DMS53 treated with DMSO at 0.1 percent for 48 hours (cell line): ENCODE data around the gene IL22.
A peak's percentile ranks its signal among the peaks of the same experiment; 100 is the strongest.
"Not testable (repeated sequence)": the region's sequence is repeated elsewhere in the genome, so short reads cannot be mapped to it uniquely, and the experiment has no call there.

Source experiments
- DNase-seq: peaks from one replicate; lab custom pipeline; 2025; ENCODE audit not compliant: unreplicated experiment; lab: John Stamatoyannopoulos, UW

IL22 gene

DNA sequence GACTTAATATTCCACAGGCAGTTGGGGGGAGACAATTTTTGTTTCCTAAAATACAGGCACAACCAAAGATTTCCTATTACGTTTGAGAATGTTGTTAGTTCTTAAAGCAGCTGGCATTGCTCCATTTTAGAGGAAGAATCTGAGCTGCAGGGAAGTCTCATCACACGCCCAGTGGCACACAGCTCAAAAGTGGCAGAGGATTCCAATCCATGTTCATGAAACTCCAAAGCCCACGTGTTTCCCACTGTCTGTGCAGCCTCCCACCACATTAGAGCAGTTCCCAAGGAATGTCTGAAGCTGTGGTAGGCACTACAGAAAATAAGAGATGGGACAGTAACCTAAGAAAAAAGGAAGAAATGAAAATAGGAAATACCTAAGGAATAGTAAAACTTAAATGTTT is 21.7 kb downstream of the IL22 start:
- DNase-seq, result no peak

DNA sequence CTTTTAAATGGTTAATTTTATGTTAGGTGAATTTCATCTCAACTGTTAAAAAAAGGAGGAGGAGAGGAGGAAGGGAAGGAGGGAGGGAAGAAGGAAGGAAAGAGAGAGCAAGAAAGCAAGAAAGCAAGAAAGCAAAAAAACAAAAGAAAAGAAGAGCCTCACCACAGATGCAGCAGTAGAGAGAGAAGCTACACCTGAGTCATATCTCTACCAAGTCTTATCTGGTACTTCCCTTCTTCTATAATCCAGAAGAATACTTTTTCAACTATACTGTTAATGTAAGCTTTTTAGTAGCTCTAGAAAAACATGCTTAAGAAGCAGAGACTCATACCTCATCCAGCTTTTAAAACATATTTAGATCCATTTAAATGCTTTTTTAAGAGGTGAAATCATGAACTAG is 22.2 kb downstream of the IL22 start:
- no peak for DNase-seq

DNA sequence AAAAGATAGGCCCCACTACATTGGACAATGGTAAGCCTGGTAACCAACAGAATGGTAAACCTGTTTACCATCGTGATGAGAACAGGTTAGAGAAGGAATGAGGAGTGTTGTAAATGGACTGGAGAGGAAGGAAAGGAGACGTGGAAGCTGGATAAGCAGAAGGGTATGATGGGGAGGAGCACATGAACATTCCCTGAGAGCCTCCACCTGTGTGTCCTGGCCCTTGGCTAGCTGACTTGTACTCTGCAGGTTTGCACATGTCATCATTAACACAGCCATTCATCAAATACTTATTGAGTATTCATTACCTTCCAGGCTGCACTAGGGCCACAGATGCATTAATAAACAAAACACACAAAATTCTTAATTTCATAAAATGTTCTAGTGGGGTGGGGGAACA is 23.4 kb downstream of the IL22 start:
- no peak for DNase-seq

DNA sequence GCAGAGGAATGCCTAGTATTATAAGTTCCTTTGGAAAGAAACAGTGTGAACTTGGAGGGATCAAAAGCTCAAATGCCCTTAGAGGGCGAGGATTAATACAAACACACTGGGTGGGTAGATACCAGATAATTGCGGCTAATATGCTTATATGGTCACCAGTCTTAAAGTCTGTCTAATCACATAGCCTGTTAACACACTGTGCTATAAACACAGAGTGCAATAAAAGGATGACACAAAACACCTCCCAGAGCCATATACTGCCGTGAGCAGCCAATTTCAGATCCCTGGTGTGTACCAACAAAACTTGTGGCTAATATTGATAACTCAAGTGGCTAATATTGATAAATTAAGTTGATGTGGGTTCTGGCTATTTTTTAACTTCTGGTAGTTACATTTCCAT is 26.0 kb downstream of the IL22 start:
- DNase-seq, result no peak

DNA sequence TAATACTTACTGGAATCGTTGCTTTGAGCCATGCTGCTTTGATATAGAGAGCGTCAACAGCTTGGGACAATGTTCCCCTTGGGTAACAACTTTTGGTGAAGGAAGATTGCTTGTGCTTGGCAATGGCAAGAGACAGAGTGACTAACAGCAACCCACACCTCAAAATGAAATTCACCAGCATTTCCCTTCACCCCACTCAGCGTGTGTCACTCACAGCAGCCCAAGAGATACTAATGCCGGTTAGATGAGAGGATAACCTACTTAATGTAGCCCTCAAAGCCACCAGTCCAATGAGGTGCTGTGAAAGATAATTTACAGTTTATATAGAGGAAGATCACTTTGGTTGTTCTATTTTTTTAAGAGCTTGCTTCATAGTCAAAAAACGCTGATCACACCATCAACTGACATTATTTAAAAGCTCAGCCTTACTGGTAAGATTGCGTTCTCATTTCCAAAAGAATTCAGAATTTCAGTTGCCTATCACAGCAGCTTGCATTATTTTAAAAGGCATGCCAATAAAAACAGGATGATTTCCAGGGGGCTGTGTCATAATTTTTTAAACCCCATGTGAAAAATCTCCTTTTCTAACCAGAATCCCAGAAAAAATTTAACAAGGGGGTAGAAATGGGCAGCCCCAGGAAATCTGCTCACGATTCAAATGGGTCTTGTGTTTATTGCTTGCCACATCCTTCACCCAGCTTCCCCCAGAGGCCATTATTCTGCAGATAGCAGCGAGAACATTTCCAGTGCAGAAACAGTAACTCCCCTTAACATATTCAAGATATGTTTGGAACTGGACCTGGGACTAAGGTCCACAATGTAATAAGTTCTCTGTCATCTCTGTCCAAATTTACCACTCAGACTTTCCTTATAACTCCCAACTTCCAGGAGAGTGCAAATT is 27.6 kb downstream of the IL22 start, which contains the start of gene IL26:
TSS of gene IL26 (minus strand) at position 235 of the 901 bp plus-strand sequence. CDS start at position 181, 54 bp downstream.
- DNase-seq, result no peak

DNA sequence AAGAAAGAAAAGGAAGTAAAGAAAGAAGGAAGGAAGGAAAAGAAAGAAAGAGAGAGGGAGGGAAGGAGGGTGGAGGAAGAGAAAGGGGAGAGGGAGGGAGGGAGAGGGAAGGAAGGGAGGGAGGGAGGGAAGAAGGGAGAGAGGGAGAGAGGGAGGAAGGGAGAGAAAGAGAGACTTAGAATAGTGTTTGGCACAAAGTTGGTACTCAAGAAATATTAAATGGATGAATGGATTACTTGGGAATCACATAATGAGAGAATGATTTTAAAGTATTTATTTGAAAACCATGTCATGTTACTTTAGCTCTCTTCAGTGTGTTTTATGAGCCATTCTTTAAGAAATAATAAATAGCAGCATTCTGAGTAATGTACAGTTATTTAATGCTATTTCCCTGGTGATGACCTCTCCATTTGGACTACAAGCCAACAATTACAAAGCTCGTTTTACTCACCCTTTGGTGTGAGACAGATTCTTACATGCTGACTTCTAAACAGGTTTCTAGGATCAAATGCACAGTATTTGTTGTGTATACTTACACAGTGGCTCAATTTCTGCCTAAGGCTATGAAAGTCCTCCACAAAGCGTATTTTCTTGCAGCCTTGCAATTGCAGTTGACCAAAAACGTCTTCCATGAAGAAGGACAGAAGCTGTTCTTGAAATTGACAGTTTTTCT is 28.7 kb downstream of the IL22 start:
- DNase-seq, result no peak

DNA sequence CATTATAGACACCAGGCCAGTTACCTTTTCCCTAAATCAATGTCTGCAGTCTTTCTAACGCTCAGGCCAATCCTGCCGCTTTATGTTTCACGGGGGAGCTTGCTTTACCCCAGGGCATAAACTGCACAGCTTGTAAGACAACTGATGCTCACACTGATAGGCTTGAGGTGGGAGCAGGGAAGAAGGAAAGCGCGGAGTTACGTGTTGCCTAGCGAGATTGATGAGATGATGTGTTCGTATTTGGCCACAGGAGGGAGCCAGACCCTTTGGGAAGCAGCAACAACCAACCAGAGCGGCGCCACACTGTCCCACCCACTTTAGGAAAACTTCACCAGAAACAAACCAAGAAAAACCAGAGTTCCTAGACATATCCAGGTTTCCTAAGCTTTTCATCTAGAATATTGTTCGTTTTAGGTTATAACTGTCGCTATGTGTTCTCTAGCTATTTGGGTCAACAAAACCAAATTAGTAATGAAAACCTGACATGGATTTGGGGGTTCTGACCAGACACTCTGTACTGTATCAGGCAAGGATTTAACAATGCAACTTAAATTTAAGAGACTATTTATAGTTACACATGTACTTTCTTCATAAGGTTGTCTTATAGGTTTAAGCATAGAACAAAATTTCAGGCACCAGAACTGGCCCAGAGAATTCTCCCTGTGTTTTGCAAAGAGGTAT is 30.2 kb downstream of the IL22 start:
- peak; percentile 81 for DNase-seq

DNA sequence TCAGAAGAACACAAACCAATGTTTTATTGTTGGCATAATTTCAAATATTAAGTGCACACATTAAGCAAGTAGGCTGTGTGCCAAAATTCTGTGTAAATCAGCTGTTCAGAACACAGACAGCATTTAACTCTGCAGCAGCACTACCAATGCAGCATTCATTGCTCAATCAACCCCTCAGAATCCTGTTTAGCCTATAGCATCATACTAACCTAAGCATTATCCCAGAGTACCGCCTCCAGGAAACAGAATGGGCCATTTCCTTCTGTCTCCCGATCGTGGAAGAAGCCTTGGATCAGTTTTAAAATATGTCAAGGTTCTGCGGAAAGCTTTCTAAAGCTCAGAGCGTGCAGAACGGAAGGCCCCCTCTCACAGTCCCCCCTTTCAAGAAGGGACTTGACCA is 31.1 kb downstream of the IL22 start:
- DNase-seq, result no peak

DNA sequence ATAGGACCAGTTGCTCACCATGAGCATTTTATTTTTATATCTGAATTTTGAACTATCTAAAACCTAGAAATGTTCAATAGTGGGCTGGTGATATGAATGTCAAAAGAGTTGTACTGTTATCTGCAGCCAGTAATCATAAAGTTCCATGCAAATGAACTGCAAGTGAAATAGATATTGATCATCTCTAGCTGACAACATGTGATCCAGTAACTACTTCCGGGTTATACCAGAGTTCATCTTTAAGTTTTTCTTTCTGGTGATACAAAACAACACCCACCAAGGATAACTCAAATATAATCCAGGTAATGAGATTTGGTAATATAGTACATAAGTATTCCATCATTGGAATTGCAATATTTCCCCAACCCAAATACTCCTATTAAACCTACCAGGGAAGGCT is 31.9 kb downstream of the IL22 start:
- DNase-seq, result no peak

DNA sequence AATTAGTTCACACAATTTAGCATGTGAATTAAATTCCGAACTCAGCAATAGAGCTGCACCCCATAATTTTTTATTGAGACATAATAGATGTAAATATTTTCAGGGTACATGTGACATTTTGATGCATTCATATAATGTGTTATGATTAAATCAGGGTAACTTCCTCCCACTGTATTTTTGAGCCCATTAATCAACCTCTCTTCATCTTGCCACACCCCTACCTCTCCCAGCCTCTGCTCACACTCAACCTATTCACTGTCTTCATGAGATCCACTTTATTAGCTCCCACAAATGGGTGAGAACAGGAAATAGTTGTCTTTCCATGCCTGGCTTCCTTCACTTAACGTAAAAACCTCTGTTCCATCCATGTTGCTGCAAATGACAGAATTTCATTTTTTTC is 42.5 kb downstream of the IL22 start:
- DNase-seq, result no peak

DNA sequence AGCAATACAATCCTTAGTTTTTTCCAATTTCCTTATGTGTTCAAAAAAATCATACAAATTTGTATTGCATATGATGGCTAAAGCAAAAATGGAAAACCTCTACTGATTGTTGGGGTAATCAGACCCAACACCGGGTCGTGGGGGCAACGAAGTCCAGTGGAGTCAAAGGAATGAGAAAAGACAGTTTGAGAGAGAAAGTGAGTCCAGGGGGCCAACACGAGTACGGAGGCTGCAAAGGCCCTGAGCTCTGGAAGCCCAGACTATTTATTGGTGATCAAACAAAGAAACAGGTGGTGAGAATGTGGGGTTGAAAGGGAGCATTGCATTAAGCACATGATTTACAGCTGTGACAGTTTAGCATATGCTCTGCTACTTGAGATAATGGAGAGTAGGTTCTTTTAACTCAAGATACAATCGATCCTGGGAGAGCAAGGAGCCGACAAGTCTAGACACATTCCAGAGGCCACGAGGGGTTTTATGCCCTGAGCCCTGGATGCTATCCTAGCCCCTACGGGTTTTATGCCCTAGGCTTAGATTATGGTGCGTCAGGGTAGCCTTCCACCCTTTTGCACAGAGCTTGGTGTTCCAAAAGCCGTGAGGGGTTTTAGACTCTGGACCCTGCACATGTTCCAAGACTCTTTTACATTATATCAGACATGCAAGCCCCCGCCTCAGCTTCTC is 44.2 kb downstream of the IL22 start:
- not testable (repeated sequence) for DNase-seq

DNA sequence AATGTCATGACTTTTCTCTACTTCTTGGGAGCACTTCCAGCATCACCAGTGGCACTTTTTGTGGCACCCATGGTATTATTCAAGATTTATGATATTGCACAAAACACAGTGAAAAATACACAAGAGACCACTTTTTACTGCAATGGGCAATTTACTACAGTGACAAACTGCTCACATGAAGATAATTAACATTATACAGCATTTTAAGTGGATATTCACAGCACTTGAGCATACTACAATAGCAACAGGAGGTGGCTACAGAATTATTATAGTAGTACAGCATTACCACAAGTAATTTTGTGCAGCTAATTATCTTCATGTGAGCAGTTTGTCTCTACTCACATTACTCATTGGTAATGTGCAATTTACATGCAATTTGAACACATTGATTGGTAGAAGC is 46.1 kb downstream of the IL22 start:
- no peak for DNase-seq

DNA sequence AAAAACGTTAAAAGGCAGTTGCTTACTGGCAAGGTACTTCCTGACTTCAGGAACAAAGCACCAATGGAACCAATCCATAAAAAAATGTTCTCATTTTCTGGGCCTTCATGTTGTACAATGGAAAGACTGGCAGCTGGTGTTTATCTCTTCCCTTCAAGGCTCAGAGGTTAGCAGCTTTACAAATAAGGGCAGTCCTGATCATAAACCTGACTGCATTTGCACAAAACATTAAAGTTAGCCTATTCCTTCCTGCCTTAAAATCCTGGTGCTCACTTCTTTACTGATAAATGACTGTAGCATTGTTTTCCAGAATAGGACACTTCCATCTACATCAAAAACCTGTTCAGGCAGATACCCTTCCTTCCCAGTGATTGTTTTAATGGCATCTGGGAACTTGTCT is 47.0 kb downstream of the IL22 start:
- DNase-seq, result no peak

DNA sequence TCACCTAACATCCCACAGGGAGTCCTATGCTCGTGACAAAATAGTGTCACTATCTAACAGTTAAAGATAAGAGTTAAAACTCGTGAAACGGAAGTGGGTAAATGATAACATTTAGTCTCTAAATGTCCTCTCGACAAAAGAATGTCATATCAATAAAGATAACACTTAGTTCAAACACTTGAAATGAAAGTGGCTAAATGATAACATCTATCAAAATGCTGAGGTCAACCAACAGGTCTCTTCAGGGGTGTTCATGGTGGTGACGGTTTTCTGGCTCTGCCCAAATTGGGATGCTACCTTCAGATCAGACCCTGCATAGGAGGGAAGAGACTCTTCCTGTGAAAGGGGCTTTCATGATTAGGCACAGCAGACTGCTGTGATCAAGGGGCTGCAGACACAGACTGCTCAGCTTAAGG is 49.9 kb downstream of the IL22 start:
- DNase-seq, result no peak

DNA sequence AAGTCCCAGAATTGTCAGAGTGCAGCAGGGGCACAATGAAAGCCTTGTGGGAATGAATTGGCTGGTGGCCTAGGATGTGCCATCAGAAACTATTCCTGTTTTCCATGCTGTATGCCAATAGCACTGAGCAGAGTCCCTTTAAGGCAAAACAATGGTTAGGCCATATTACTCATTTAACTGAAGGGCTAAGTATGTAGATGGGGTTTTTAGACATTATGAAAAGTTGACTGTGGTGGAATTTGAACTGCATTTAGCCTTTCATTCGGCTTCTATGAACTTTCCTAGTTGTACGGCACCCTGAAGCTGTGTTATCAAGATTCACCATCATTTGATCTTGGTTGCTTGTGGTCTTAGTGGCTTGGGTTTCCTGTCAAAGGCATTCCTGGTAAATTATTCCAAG is 52.5 kb downstream of the IL22 start:
- no peak for DNase-seq

DNA sequence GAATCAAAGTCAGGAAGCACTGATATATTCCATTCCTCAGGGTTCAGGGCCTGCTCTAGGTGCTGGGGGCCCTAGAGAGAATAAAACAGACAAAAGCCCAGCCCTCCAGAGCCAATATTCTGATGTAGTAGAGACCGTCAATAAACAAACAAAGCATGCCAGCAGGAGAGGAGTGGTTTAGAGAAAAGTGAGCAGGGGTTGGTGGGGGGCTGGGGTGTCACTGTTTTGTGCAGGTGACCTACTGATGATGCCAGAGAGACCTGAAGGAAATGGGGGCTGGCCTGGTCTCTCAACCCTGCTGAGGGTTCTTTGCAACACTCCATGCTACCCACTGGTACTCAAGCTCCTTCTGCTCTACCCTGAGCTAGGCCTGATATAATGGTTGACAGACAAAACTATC is 54.3 kb downstream of the IL22 start:
- DNase-seq, result no peak

DNA sequence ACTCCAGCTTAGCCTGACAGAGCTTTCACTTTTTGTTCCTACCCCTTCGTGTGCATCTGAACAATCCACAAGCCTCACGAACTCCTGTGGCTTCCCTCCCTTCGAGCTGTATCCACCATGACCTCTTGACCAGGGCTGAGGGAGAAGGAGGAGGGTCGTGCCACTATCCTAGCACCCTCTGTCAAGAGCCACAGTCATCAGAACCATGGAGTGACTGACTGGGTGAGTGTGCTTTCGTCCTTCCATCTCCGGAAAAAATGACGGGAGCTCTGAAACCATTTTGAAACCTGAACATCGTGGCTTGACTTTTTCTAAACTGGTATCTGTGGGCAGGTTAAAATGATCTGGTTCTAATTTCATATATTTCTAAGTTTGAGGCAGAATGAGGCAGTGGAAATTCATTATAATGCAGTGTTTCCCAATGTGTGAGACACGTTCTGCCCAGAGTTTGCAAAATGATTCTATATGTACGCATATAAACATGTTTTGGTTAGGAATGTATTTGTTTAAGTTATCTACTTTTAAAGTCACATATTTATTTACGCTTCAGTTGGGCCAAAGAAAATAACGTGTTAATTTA is 54.8 kb downstream of the IL22 start:
- no peak for DNase-seq
